HG03439 (cell line): ENCODE results near the gene OR2A1.
"Not testable (repeated sequence)": the region's sequence is repeated elsewhere in the genome, so short reads cannot be mapped to it uniquely, and the experiment has no call there.

Source experiments
- ATAC-seq: cut with Tn5 transposase; IDR thresholded peaks from one replicate; pipeline ENCODE4 v1.9.1; 2021; ENCODE audit warnings: mild to moderate bottlenecking, moderate library complexity; ENCODE audit not compliant: unreplicated experiment

OR2A1 gene

GRCh38 chr7:144311872-144312469 lies at the start of gene OR2A1:
TSS of gene OR2A1 (plus strand) at chr7:144312419. CDS start at chr7:144318125, 5,706 bp downstream.
- ATAC-seq: not testable (repeated sequence)

- ATAC-seq: not testable (repeated sequence)
Observed at GRCh38 chr7:144264692-144265091, 47.5 kb upstream of the OR2A1 start, which contains the start of gene OR2A7. TSS of gene OR2A7 (minus strand) at chr7:144264792. CDS start at chr7:144259628, 5,164 bp downstream.

GRCh38 chr7:144269188-144269587 lies 43.0 kb upstream of the OR2A1 start, which contains the start of gene CTAGE8:
TSS of gene CTAGE8 (minus strand) at chr7:144269288. CDS start at chr7:144269250, 38 bp downstream.
- not testable (repeated sequence) for ATAC-seq

- not testable (repeated sequence) for ATAC-seq
Observed at GRCh38 chr7:144275281-144275680, 36.9 kb upstream of the OR2A1 start.

GRCh38 chr7:144280010-144280409 lies 32.2 kb upstream of the OR2A1 start:
- not testable (repeated sequence) for ATAC-seq

- ATAC-seq: not testable (repeated sequence)
Observed at GRCh38 chr7:144281981-144282380, 30.2 kb upstream of the OR2A1 start.

- not testable (repeated sequence) for ATAC-seq
Observed at GRCh38 chr7:144282490-144282889, 29.7 kb upstream of the OR2A1 start.

GRCh38 chr7:144283716-144284115 lies 28.5 kb upstream of the OR2A1 start:
- not testable (repeated sequence) for ATAC-seq

GRCh38 chr7:144287171-144287784 lies 24.9 kb upstream of the OR2A1 start:
- ATAC-seq: not testable (repeated sequence)

- ATAC-seq: not testable (repeated sequence)
Observed at GRCh38 chr7:144291607-144292006, 20.6 kb upstream of the OR2A1 start.

- not testable (repeated sequence) for ATAC-seq
Observed at GRCh38 chr7:144292384-144293161, 19.6 kb upstream of the OR2A1 start.

- ATAC-seq: peak; percentile 77
Observed at GRCh38 chr7:144293794-144294499, 18.3 kb upstream of the OR2A1 start.

GRCh38 chr7:144302578-144303303 lies 9.5 kb upstream of the OR2A1 start:
- not testable (repeated sequence) for ATAC-seq

- ATAC-seq: not testable (repeated sequence)
Observed at GRCh38 chr7:144303607-144304006, 8.6 kb upstream of the OR2A1 start.

GRCh38 chr7:144305156-144305555 lies 7.1 kb upstream of the OR2A1 start:
- ATAC-seq: not testable (repeated sequence)

- ATAC-seq: not testable (repeated sequence)
Observed at GRCh38 chr7:144309702-144310101, 2.5 kb upstream of the OR2A1 start.

GRCh38 chr7:144311218-144311617 lies 1.0 kb upstream of the OR2A1 start:
- ATAC-seq: not testable (repeated sequence)

GRCh38 chr7:144317537-144317936 lies 5.3 kb downstream of the OR2A1 start:
- ATAC-seq: not testable (repeated sequence)

- not testable (repeated sequence) for ATAC-seq
Observed at GRCh38 chr7:144319547-144319946, 7.3 kb downstream of the OR2A1 start.

- ATAC-seq: not testable (repeated sequence)
Observed at GRCh38 chr7:144321677-144322206, 9.5 kb downstream of the OR2A1 start.
